Measurements from ENCODE around the gene TREX2. TPM values are rescaled to one million over a fixed set of nuclear protein-coding genes. Genes with fewer than 3 reads are reported as not detected.

The TREX2 gene
- total and polyA plus RNA-seq, 10 of the 15 experiments (the other 5 are each of a cell fraction or from before 2014, with no cell fraction given): 0.09 to 0.97 (median 0.60) TPM; not detected in 3

GRCh38 chrX:153475751-153476281 lies 30.0 kb upstream of the TREX2 start:
- no peak overlapping the region for H3K4me2 ChIP-seq (ENCODE audit: control insufficient read depth, insufficient read depth)
- no peaks in the 10 kb centered on the region for H3K79me2 ChIP-seq (ENCODE audit: control insufficient read depth, insufficient read depth, low read length)
- no peak for DNase-seq (ENCODE audit: low read depth, low spot score)
- ATAC-seq: no peak
- no TSS peak for BruUV-seq (replicated peaks)
- ChIA-PET RAD21 (ENCODE audit: unreplicated experiment) (no interaction called here), POLR2A (no interaction called here), SMC1A (ENCODE audit: uncharacterized antibody, unreplicated experiment) (no interaction called here), CTCF (no interaction called here)
- H3K9me3 ChIP-seq (replicated peaks; ENCODE audit: control insufficient read depth, insufficient read depth, low read length): no peaks in the 10 kb centered on the region
- 45% methylated on average over 9 of the region's 11 CpGs for WGBS (ENCODE audit: insufficient coverage, insufficient replicate concordance, low lambda C conversion rate, missing lambda C conversion rate)
- H2AFZ ChIP-seq (ENCODE audit: control insufficient read depth, low read depth, low read length): no peak overlapping the region
- H3K36me3 ChIP-seq (ENCODE audit: control insufficient read depth in 2 of 2, insufficient read depth in 2 of 2, low read length in 1 of 2): no peaks in the 10 kb centered on the region
- H3K4me1 ChIP-seq (ENCODE audit: control insufficient read depth, insufficient read depth, low read length): no peaks in the 10 kb centered on the region
- H3K4me3 ChIP-seq: no peak overlapping the region
- FAIRE-seq: no peak
- no peaks in the 10 kb centered on the region for H4K20me1 ChIP-seq (ENCODE audit: control insufficient read depth, insufficient read depth)
- H3K27me3 ChIP-seq (replicated peaks in 1 of 2; ENCODE audit: control insufficient read depth in 2 of 2, insufficient read depth in 2 of 2, low read length in 1 of 2): no peaks in the 10 kb centered on the region; a peak in 1 of 4 replicates
- H3K9ac ChIP-seq (ENCODE audit: control insufficient read depth, insufficient read depth, low read length): no peak overlapping the region
- TF ChIP-seq EGR1 (IDR thresholded peaks at IDR 0.05; ENCODE audit: borderline replicate concordance in 1 of 2, low read depth in 2 of 2, low read length in 2 of 2) (no peak), IRF4 (IDR thresholded peaks at IDR 0.05; ENCODE audit: low read depth, low read length) (no peak), BCL3 (IDR thresholded peaks at IDR 0.05; ENCODE audit: borderline replicate concordance, insufficient read depth, low read depth, low read length, poor library complexity, severe bottlenecking) (no peak), KLF5 (IDR thresholded peaks at IDR 0.05; ENCODE audit: partially characterized antibody) (no peak), REST (IDR thresholded peaks at IDR 0.05; ENCODE audit: low read depth, low read length) (no peak), HCFC1 (IDR thresholded peaks at IDR 0.05; ENCODE audit: low read length) (no peak), HDGF (IDR thresholded peaks at IDR 0.05) (no peak), GATAD2B (conservative IDR thresholded peaks at IDR 0.05; ENCODE audit: low read depth) (no peak), ZBED1 (IDR thresholded peaks at IDR 0.05; ENCODE audit: borderline replicate concordance) (no peak)
- intact Hi-C loops (cut with micrococcal nuclease; ENCODE audit: unreplicated experiment): no loop called here
- H3K27ac ChIP-seq (ENCODE audit: control insufficient read depth, insufficient read depth): no peak overlapping the region
- in situ Hi-C loops (cut with MboI): no loop called here
